HS-5 (cell line): Measurements from ENCODE around the gene PLEKHA7.
"Not testable (repeated sequence)": the region's sequence is repeated elsewhere in the genome, so short reads cannot be mapped to it uniquely, and the experiment has no call there.

Experiments used
- DNase-seq: peaks from one replicate; pipeline ENCODE4 v3.0.0-alpha.2; 2012; ENCODE audit warnings: low read depth

The PLEKHA7 gene

GRCh38 chr11:17010851-17011420 lies 3.3 kb downstream of the PLEKHA7 start:
- no peak for DNase-seq

- DNase-seq = no peak
These were observed 6.1 kb downstream of the PLEKHA7 start for GRCh38 chr11:17008099-17008498.

- no peak for DNase-seq
These were observed 8.6 kb downstream of the PLEKHA7 start for GRCh38 chr11:17005646-17006045.

- DNase-seq = no peak
These were observed 9.6 kb downstream of the PLEKHA7 start for GRCh38 chr11:17004486-17005148.

- no peak for DNase-seq
These were observed 10.8 kb downstream of the PLEKHA7 start for GRCh38 chr11:17003426-17003825.

GRCh38 chr11:17002543-17002942 lies 11.7 kb downstream of the PLEKHA7 start:
- DNase-seq = no peak

- DNase-seq = no peak
These were observed 12.4 kb downstream of the PLEKHA7 start for GRCh38 chr11:17001806-17002205.

- no peak for DNase-seq
These were observed 13.2 kb downstream of the PLEKHA7 start for GRCh38 chr11:17000987-17001386.

- not testable (repeated sequence) for DNase-seq
These were observed 14.0 kb downstream of the PLEKHA7 start for GRCh38 chr11:17000253-17000652.

GRCh38 chr11:16999116-16999515 lies 15.1 kb downstream of the PLEKHA7 start:
- DNase-seq = no peak

GRCh38 chr11:16997624-16998023 lies 16.6 kb downstream of the PLEKHA7 start:
- no peak for DNase-seq

- DNase-seq = no peak
These were observed 20.7 kb downstream of the PLEKHA7 start for GRCh38 chr11:16993495-16993894.

- DNase-seq = no peak
These were observed 21.4 kb downstream of the PLEKHA7 start for GRCh38 chr11:16992846-16993245.

- DNase-seq = no peak
These were observed 24.7 kb downstream of the PLEKHA7 start for GRCh38 chr11:16989554-16989953.

GRCh38 chr11:16987205-16987568 lies 27.0 kb downstream of the PLEKHA7 start:
- DNase-seq = no peak

- no peak for DNase-seq
These were observed 27.6 kb downstream of the PLEKHA7 start for GRCh38 chr11:16986434-16987204.

GRCh38 chr11:16985297-16985696 lies 28.9 kb downstream of the PLEKHA7 start:
- DNase-seq = no peak

GRCh38 chr11:16984229-16984628 lies 30.0 kb downstream of the PLEKHA7 start:
- DNase-seq = no peak

GRCh38 chr11:16982809-16983208 lies 31.4 kb downstream of the PLEKHA7 start:
- DNase-seq = no peak

- DNase-seq = no peak
These were observed 31.9 kb downstream of the PLEKHA7 start for GRCh38 chr11:16982256-16982671.

- no peak for DNase-seq
These were observed 32.5 kb downstream of the PLEKHA7 start for GRCh38 chr11:16981651-16982194.

- DNase-seq = no peak
These were observed 34.3 kb downstream of the PLEKHA7 start for GRCh38 chr11:16979703-16980622.
